K562 (cell line): Measurements from ENCODE around the gene ANTXRL. TPM values are rescaled to one million over a fixed set of nuclear protein-coding genes. Genes with fewer than 3 reads are reported as not detected.

Experiments
- BMI1 ChIP-seq: fragments of 150-350 bp; IDR thresholded peaks from 2 replicates; pipeline ENCODE4 v1.6.1; 2014; ENCODE audit warnings: low read length
- CREB1 ChIP-seq, 2 experiments: sonication (generic) in 1 of 2; formaldehyde crosslinking in 1 of 2; IDR thresholded peaks; 2 replicates each; pipeline versions ENCODE4 v1.6.1 to v1.8.0; 2012 to 2022; ENCODE audit warnings: inconsistent platforms in 1 of 2, mild to moderate bottlenecking in 1 of 2, missing genetic modification reagents in 1 of 2, moderate library complexity in 1 of 2
- KDM4B ChIP-seq, 2 experiments: fragments of 450-650 bp in 1 of 2; sonication (generic) in 1 of 2; IDR thresholded peaks; 2 replicates each; pipeline ENCODE4 v1.6.1; 2016 to 2017; ENCODE audit warnings: borderline replicate concordance in 2 of 2, antibody characterized with exemption in 1 of 2, low read depth in 1 of 2, mild to moderate bottlenecking in 1 of 2
- PCBP1 ChIP-seq: fragments of 200-400 bp; formaldehyde crosslinking; IDR thresholded peaks from 2 replicates; pipeline ENCODE4 v1.6.1; 2018; ENCODE audit warnings: mild to moderate bottlenecking, low read depth, low read length; ENCODE audit not compliant: poor library complexity, severe bottlenecking
- POLR2G ChIP-seq: fragments of 200-400 bp; formaldehyde crosslinking; IDR thresholded peaks from 2 replicates; pipeline ENCODE4 v1.6.1; 2017; ENCODE audit warnings: low read depth, mild to moderate bottlenecking, antibody characterized with exemption, low read length, moderate library complexity
- RNF219 ChIP-seq: fragments of 250-450 bp; sonication (Bioruptor Pico); IDR thresholded peaks from 2 replicates; pipeline ENCODE4 v1.5.0; 2022; ENCODE audit warnings: mild to moderate bottlenecking
- SIN3B ChIP-seq: fragments of 450-650 bp; IDR thresholded peaks from 2 replicates; pipeline ENCODE4 v1.6.1; 2017; ENCODE audit warnings: low read depth, mild to moderate bottlenecking, moderate library complexity
- SP1 ChIP-seq: sonication (generic); formaldehyde crosslinking; IDR thresholded peaks from 2 replicates; pipeline ENCODE4 v1.8.1; 2022; ENCODE audit warnings: mild to moderate bottlenecking, missing genetic modification reagents
- TGIF2 ChIP-seq: sonication (generic); formaldehyde crosslinking; IDR thresholded peaks from 2 replicates; pipeline ENCODE4 v1.8.1; 2022; ENCODE audit warnings: mild to moderate bottlenecking, missing genetic modification reagents, moderate library complexity
- THAP12 ChIP-seq: fragments of 250-450 bp; sonication (Bioruptor Pico); IDR thresholded peaks from 2 replicates; pipeline ENCODE4 v1.9.0; 2021; ENCODE audit warnings: mild to moderate bottlenecking, inconsistent platforms
- UBTF ChIP-seq, 2 experiments: IDR thresholded peaks; 2 replicates each; pipeline ENCODE4 v1.6.1; 2012; ENCODE audit warnings: improper control_type of control experiment in 2 of 2, low read depth in 2 of 2, low read length in 2 of 2, borderline replicate concordance in 1 of 2
- YY1 ChIP-seq, 3 experiments: IDR thresholded peaks; 2 replicates each; pipeline ENCODE4 v1.6.1; 2011; ENCODE audit warnings: low read length in 2 of 3, mild to moderate bottlenecking in 2 of 3, moderate library complexity in 2 of 3, borderline replicate concordance in 1 of 3, control low read depth in 1 of 3, low read depth in 1 of 3; ENCODE audit not compliant: insufficient read depth in 3 of 3, insufficient replicate concordance in 2 of 3, control insufficient read depth in 1 of 3, insufficient read length in 1 of 3; ENCODE audit errors: extremely low read depth in 1 of 3
- ZBTB26 ChIP-seq: fragments of 450-650 bp; formaldehyde crosslinking; IDR thresholded peaks from 2 replicates; pipeline ENCODE4 v1.4.0; 2022; ENCODE audit warnings: missing genetic modification characterization
- ZKSCAN1 ChIP-seq: fragments of 150-350 bp; IDR thresholded peaks from 2 replicates; pipeline ENCODE4 v1.6.1; 2016; ENCODE audit warnings: low read depth, low read length
- ZNF121 ChIP-seq: sonication (generic); formaldehyde crosslinking; conservative IDR thresholded peaks from 2 replicates; pipeline ENCODE4 v1.8.0; 2022; ENCODE audit warnings: missing genetic modification reagents
- polyA plus RNA-seq, 8 experiments: library from polyadenylated mRNA; depleted of rRNA in 4 of 8; stranded (reverse) in 5 of 8; unstranded in 3 of 8; fragments of >200 nt; fragmentation: Nextera tagmentation in 2 of 8; fragmentation: Illumina TruSeq in 1 of 8; extraction: Ambion mirVana in 2 of 8; extraction: Trizol in 1 of 8; gene quantifications; 2 replicates each; pipeline versions ENCODE4 v1.2.1 to v1.2.3, GENCODE V29; 2011 to 2014; ENCODE audit warnings: inconsistent platforms in 1 of 8, missing spikeins in 1 of 8
- total RNA-seq, 7 experiments: library from RNA; depleted of rRNA in 6 of 7; stranded (reverse); fragments of >200 nt in 6 of 7; fragmentation: Illumina TruSeq in 2 of 7; extraction: Trizol in 2 of 7; gene quantifications; 2 replicates each; pipeline versions ENCODE4 v1.2.1 to v1.2.3, GENCODE V29; 2011 to 2021; ENCODE audit warnings: low replicate concordance in 1 of 7

ANTXRL gene
- total and polyA plus RNA-seq, 9 of the 15 experiments (the other 6 are each of a cell fraction or from before 2014, with no cell fraction given): not detected

- TF ChIP-seq THAP12 (CRISPR knock-in tag) (peak; percentile 23; the same call in 1 of the 2 replicates), RNF219 (CRISPR knock-in tag) (no peak), ZNF121 (CRISPR knock-in tag) (no peak), KDM4B (IDR thresholded peaks at IDR 0.05; ENCODE audit: borderline replicate concordance in 2 of 2, low read depth in 1 of 2) (peak in 1 of 2 experiments; percentile 54; a peak in 1 of 4 replicates), BMI1 (0 out of 2 replicates have a peak, but pooled peaks have one; percentile 31), TGIF2 (CRISPR knock-in tag) (peak; percentile 27; the same call in 1 of the 2 replicates), ZBTB26 (CRISPR knock-in tag) (0 out of 2 replicates have a peak, but pooled peaks have one; percentile 50), CREB1 (IDR thresholded peaks at IDR 0.05) (no peak; the same call in 1 of the 2 replicates), CREB1 (CRISPR knock-in tag; IDR thresholded peaks at IDR 0.05) (peak; percentile 61), PCBP1 (peak; percentile 31), SIN3B (no peak), SP1 (CRISPR knock-in tag) (peak; percentile 80), YY1 (IDR thresholded peaks at IDR 0.05; ENCODE audit: borderline replicate concordance in 1 of 3, control insufficient read depth in 1 of 3, extremely low read depth in 1 of 3, insufficient read depth in 3 of 3, insufficient read length in 1 of 3, insufficient replicate concordance in 2 of 3, low read depth in 1 of 3, low read length in 2 of 3) (peak in 2 of 3 experiments; percentile 33 to 59), UBTF (IDR thresholded peaks at IDR 0.05; ENCODE audit: borderline replicate concordance in 1 of 2, low read depth in 2 of 2, low read length in 2 of 2) (peak in 1 of 2 experiments; percentile 60; a peak in 1 of 4 replicates), POLR2G (peak; percentile 80), ZKSCAN1 (peak; percentile 11; the same call in 1 of the 2 replicates)
These were observed 2.2 kb upstream of the ANTXRL start (continued) for GRCh38 chr10:46284286-46285229.
